IPS-15b (cell line): ENCODE measurements around the gene DUSP6.

ENCODE experiments used
- H3K27me3 ChIP-seq: one replicate; pipeline ENCODE4 v1.6.1; 2013; ENCODE audit warnings: low read length; ENCODE audit not compliant: control insufficient read depth, insufficient read depth
- H3K36me3 ChIP-seq: one replicate; pipeline ENCODE4 v1.6.1; 2013; ENCODE audit warnings: low read length; ENCODE audit not compliant: control insufficient read depth, insufficient read depth
- H3K4me1 ChIP-seq: one replicate; pipeline ENCODE4 v1.6.1; 2013; ENCODE audit warnings: mild to moderate bottlenecking, low read length; ENCODE audit not compliant: control insufficient read depth, insufficient read depth
- H3K4me3 ChIP-seq: one replicate; pipeline ENCODE4 v1.5.1; 2013; ENCODE audit warnings: low read depth, low read length
- H3K9ac ChIP-seq: one replicate; pipeline ENCODE4 v1.6.1; 2013; ENCODE audit warnings: low read depth, mild to moderate bottlenecking, low read length
- H3K9me3 ChIP-seq: one replicate; pipeline ENCODE4 v1.6.1; 2013; ENCODE audit warnings: mild to moderate bottlenecking, low read length; ENCODE audit not compliant: control insufficient read depth, insufficient read depth

The DUSP6 gene

DNA sequence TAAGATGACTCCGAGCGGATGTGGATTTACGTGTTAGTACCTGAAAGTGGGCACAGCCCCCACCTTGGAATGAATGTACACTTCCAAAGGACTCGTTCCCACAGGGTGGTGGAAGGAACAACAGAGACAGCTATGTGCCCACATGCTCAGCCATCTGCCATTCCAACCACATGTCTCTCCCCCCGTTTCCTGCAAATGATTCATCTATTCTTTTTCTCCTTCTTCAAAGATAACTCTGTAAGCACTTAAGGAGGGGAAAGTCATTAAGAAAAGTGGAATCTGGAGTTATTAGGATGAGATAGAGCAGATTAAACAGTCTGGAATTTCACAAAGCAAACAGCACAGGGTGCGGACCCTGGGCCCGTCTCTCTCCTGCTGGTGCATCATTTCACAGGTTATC, 18.5 kb upstream of the DUSP6 start:
- H3K36me3 ChIP-seq: no peaks in the 10 kb centered on the region
- H3K4me3 ChIP-seq: no peak overlapping the region
- no peaks in the 10 kb centered on the region for H3K4me1 ChIP-seq
- no peaks in the 10 kb centered on the region for H3K9me3 ChIP-seq
- H3K9ac ChIP-seq: no peak overlapping the region
- H3K27me3 ChIP-seq: no peaks in the 10 kb centered on the region

GRCh38 chr12:89370421-89370831, 18.1 kb upstream of the DUSP6 start:
- no peak overlapping the region for H3K4me3 ChIP-seq

GRCh38 chr12:89369166-89369565, 16.9 kb upstream of the DUSP6 start:
- Histone ChIP-seq H3K9ac (no peak overlapping the region), H3K4me3 (no peak overlapping the region), H3K36me3 (no peaks in the 10 kb centered on the region), H3K27me3 (no peaks in the 10 kb centered on the region), H3K9me3 (no peaks in the 10 kb centered on the region), H3K4me1 (no peaks in the 10 kb centered on the region)

More at GRCh38 chr12:89370421-89370831, 18.1 kb upstream of the DUSP6 start:
- Histone ChIP-seq H3K36me3 (no peaks in the 10 kb centered on the region), H3K9ac (no peak overlapping the region), H3K4me1 (no peaks in the 10 kb centered on the region), H3K9me3 (no peaks in the 10 kb centered on the region), H3K27me3 (no peaks in the 10 kb centered on the region)

- no peak overlapping the region for H3K9ac ChIP-seq
- no peaks in the 10 kb centered on the region for H3K36me3 ChIP-seq
- peaks cover under 1% of the 10 kb centered on the region for H3K27me3 ChIP-seq
- no peaks in the 10 kb centered on the region for H3K9me3 ChIP-seq
- no peaks in the 10 kb centered on the region for H3K4me1 ChIP-seq
- H3K4me3 ChIP-seq: no peak overlapping the region
Observed at GRCh38 chr12:89368391-89368790, 16.1 kb upstream of the DUSP6 start.

- Histone ChIP-seq H3K4me3 (no peak overlapping the region), H3K9ac (no peak overlapping the region), H3K36me3 (no peaks in the 10 kb centered on the region), H3K9me3 (no peaks in the 10 kb centered on the region), H3K4me1 (no peaks in the 10 kb centered on the region), H3K27me3 (peaks cover 4% of the 10 kb centered on the region)
Observed at GRCh38 chr12:89366676-89367364, 14.5 kb upstream of the DUSP6 start.

DNA sequence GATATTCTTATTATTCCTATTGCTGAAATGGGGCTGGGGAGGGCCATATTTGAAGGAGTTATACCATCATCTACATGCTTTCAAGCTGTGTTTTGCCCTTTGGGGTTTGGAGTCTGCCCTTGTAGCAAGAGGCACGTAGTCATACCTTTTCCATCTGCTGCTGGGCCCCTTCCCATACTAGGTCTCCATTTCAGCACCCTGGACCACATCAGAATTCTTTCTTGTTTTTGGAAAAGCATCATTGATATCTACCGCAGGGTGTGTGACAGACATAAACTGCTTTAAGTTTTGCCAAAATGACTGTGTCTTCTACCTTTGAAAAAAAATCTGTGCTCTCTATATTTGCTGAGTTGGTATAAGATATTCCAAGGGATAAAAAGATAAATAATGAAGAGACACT, 12.3 kb upstream of the DUSP6 start:
- H3K27me3 ChIP-seq: peaks cover 14% of the 10 kb centered on the region
- H3K9me3 ChIP-seq: no peaks in the 10 kb centered on the region
- no peak overlapping the region for H3K4me3 ChIP-seq
- H3K36me3 ChIP-seq: no peaks in the 10 kb centered on the region
- no peaks in the 10 kb centered on the region for H3K4me1 ChIP-seq
- no peak overlapping the region for H3K9ac ChIP-seq

GRCh38 chr12:89364058-89364457, 11.8 kb upstream of the DUSP6 start:
- H3K36me3 ChIP-seq: no peaks in the 10 kb centered on the region
- no peaks in the 10 kb centered on the region for H3K9me3 ChIP-seq
- no peaks in the 10 kb centered on the region for H3K4me1 ChIP-seq
- peaks cover 20% of the 10 kb centered on the region for H3K27me3 ChIP-seq
- no peak overlapping the region for H3K9ac ChIP-seq
- H3K4me3 ChIP-seq: no peak overlapping the region

DNA sequence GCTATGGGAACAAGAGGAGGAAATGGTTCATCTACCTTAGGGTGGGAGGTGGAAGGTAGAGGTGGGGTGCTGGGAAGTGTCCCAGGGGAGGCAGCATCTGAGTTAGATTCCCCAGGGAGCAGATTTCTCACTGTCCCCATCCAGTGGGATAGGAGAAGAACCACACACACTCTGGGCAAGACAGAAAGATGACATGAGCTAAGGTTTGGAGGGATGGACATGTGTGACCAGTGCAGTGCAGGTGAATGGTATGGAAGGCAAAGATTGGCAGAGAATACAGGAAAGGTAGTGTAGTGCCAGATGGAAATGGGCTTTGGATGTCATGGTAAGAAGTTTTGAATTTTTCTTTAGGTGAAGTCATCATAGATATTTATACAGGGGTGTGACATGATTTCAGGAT, 11.3 kb upstream of the DUSP6 start:
- Histone ChIP-seq H3K9ac (no peak overlapping the region), H3K4me1 (no peaks in the 10 kb centered on the region), H3K4me3 (no peak overlapping the region), H3K36me3 (no peaks in the 10 kb centered on the region), H3K27me3 (peaks cover 24% of the 10 kb centered on the region), H3K9me3 (no peaks in the 10 kb centered on the region)

DNA sequence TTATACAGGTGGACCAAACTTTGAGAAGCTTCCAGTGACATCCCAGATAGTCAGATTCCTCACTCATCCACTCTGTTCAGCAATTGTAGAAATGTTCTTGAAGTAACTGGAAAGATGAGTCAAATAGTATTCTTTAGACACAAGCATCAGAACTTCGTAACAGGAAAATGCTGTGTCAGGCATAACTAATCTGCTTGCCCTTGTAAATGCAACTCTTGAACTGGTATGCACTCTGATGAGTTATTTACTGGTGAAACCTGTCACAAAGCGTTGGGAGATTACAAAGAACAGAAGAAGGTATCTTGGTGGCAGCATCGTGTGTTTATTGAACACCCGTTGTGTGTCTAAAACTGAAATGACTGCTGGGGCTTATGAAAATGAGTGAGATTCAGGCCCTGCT, 10.8 kb upstream of the DUSP6 start:
- Histone ChIP-seq H3K36me3 (no peaks in the 10 kb centered on the region), H3K9me3 (no peaks in the 10 kb centered on the region), H3K4me1 (peaks cover 2% of the 10 kb centered on the region), H3K4me3 (no peak overlapping the region), H3K9ac (no peak overlapping the region), H3K27me3 (peaks cover 29% of the 10 kb centered on the region)

GRCh38 chr12:89359615-89360014, 7.3 kb upstream of the DUSP6 start:
- Histone ChIP-seq H3K36me3 (no peaks in the 10 kb centered on the region), H3K4me3 (no peak overlapping the region), H3K27me3 (peaks cover 64% of the 10 kb centered on the region), H3K4me1 (peaks cover 14% of the 10 kb centered on the region), H3K9ac (no peak overlapping the region), H3K9me3 (no peaks in the 10 kb centered on the region)

DNA sequence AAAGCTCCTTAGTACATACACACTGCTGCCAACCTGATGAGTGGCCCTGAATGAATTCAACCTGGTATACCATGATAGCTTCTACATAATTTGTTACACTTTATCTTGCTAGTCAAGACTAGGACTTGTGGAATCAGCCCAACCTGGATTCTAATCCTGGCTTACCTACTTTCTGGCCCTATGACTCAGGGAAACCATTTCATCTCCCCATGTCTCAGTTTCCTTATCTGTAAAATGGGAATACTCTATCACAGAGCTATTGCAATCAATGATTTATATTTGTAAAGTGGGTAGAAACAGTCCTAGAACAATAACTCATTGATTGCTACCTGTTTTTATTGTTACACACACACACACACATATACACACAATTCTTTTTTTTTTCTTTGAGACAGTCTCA, 6.5 kb upstream of the DUSP6 start:
- Histone ChIP-seq H3K4me1 (peaks cover 14% of the 10 kb centered on the region), H3K9me3 (no peaks in the 10 kb centered on the region), H3K4me3 (no peak overlapping the region), H3K27me3 (peaks cover 67% of the 10 kb centered on the region), H3K36me3 (no peaks in the 10 kb centered on the region), H3K9ac (no peak overlapping the region)

DNA sequence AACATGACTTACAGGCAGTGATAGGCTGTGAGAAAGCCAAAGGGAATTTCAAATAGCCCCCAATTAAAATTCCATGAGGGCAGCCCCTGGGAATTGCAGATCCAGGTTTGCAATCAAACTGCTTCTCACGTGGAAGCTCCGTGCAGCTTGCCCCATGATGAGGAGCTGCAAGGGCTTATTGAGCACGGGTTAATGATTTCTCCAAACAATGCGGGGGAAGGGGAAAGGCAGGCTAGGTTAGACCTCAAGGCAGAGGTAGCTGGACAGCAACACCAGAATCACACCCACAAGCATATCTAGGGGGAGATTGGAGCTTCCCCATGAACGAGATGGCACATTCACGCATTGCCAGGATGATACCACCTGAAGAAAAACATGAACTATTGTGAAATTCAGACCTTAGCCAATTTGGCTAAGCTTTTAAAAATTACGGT, 5.0 kb upstream of the DUSP6 start:
- H3K27me3 ChIP-seq: peaks cover 63% of the 10 kb centered on the region
- H3K9me3 ChIP-seq: no peaks in the 10 kb centered on the region
- H3K9ac ChIP-seq: no peak overlapping the region
- peaks cover 14% of the 10 kb centered on the region for H3K4me1 ChIP-seq
- H3K4me3 ChIP-seq: no peak overlapping the region
- H3K36me3 ChIP-seq: no peaks in the 10 kb centered on the region
